Spleen (tissue), 11 donors: ENCODE results near the gene CPT1B. TPM values are rescaled to one million over a fixed set of nuclear protein-coding genes. Genes with fewer than 3 reads are reported as not detected.

Experiments
- DNase-seq: peaks from one replicate; pipeline ENCODE4 v3.0.0-alpha.2; 2020
- H3K27ac ChIP-seq, 8 donors: fragments of 200-600 bp; sonication (generic) in 7 of 8; 1 replicate in 4 of 8; 2 replicates in 4 of 8; pipeline versions ENCODE4 v1.5.0 to v1.8.0; 2016 to 2021; ENCODE audit warnings: inconsistent platforms in 4 of 8, mild to moderate bottlenecking in 4 of 8, moderate library complexity in 1 of 8
- H3K27me3 ChIP-seq, 7 donors: fragments of 200-600 bp; sonication (generic) in 6 of 7; replicated peaks in 1 of 7; 1 replicate in 4 of 7; 2 replicates in 3 of 7; pipeline versions ENCODE4 v1.5.0 to v1.8.0; 2016 to 2021; ENCODE audit warnings: inconsistent platforms in 3 of 7, mild to moderate bottlenecking in 1 of 7
- H3K36me3 ChIP-seq, 6 donors: fragments of 200-600 bp; sonication (generic) in 5 of 6; 1 replicate in 4 of 6; 2 replicates in 2 of 6; pipeline versions ENCODE4 v1.5.0 to v1.8.0; 2016 to 2021; ENCODE audit warnings: inconsistent platforms in 2 of 6
- H3K4me1 ChIP-seq, 6 donors: fragments of 200-600 bp; sonication (generic) in 5 of 6; 1 replicate in 3 of 6; 2 replicates in 3 of 6; pipeline versions ENCODE4 v1.5.0 to v1.8.0; 2016 to 2021; ENCODE audit warnings: inconsistent platforms in 3 of 6
- H3K4me3 ChIP-seq, 8 donors: fragments of 200-600 bp; sonication (generic) in 7 of 8; 1 replicate in 4 of 8; 2 replicates in 4 of 8; pipeline versions ENCODE4 v1.5.0 to v1.8.0; 2016 to 2021; ENCODE audit warnings: inconsistent platforms in 4 of 8, mild to moderate bottlenecking in 4 of 8, moderate library complexity in 2 of 8
- H3K9me3 ChIP-seq, 8 donors: fragments of 200-600 bp; sonication (generic) in 7 of 8; 1 replicate in 4 of 8; 2 replicates in 4 of 8; pipeline versions ENCODE4 v1.5.0 to v1.8.0; 2016 to 2021; ENCODE audit warnings: inconsistent platforms in 4 of 8
- CTCF ChIP-seq, 11 experiments: fragments of 200-600 bp in 7 of 11; fragments of 450-650 bp in 4 of 11; sonication (generic) in 4 of 11; IDR thresholded peaks in 8 of 11; conservative IDR thresholded peaks in 3 of 11; 1 replicate in 7 of 11; 2 replicates in 4 of 11; pipeline versions ENCODE4 v1.4.0 to v1.8.0; 2016 to 2021; ENCODE audit warnings: antibody characterized with exemption in 11 of 11, inconsistent platforms in 4 of 11, mild to moderate bottlenecking in 1 of 11
- POLR2A ChIP-seq, 3 donors: fragments of 450-650 bp; IDR thresholded peaks; one replicate each; pipeline ENCODE4 v1.5.1; 2017; ENCODE audit warnings: antibody characterized with exemption in 3 of 3, mild to moderate bottlenecking in 1 of 3
- POLR2AphosphoS5 ChIP-seq, 3 donors: sonication (generic); formaldehyde crosslinking; IDR thresholded peaks; one replicate each; pipeline ENCODE4 v1.5.1; 2017; ENCODE audit warnings: antibody characterized with exemption in 3 of 3
- WGBS, 5 donors: extraction: QIAGEN DNeasy Blood & Tissue Kit in 3 of 5; methylation state at CpG; one replicate each; pipeline versions ENCODE4 v1.1.5 to v1.1.7; 2013 to 2018; 5-methylcytosine and 5-hydroxymethylcytosine counted together
- intact Hi-C: fragments of 100-400 bp; cut with DNase I; formaldehyde crosslinking; loops from one replicate; pipeline ENCODE4 v1.15.0; 2023; ENCODE audit warnings: low total_unique reads
- polyA plus RNA-seq, 3 donors: library from polyadenylated mRNA; stranded (reverse); fragments of 200-250 nt; gene quantifications; one replicate each; pipeline ENCODE4 v1.2.1, GENCODE V29; 2013
- total RNA-seq, 7 donors: library from RNA; depleted of rRNA in 3 of 7; stranded (reverse); fragments of >200 nt in 3 of 7; fragmentation: NEBNext Ultra II Directional in 4 of 7; extraction: Animal tissue kit (Norgen Biotek cat#: 25700) in 4 of 7; gene quantifications; one replicate each; pipeline versions ENCODE4 v1.1.0 to v1.2.1, GENCODE V29; 2016 to 2021
- donor health status: healthy with polysubstance abuse.
- donor health status: DM: no; HTN: no; CAD: no; lungs with moderate emphysema.
- donor health status: DM: no; HTN: no; CAD: no.
- donor health status: Bipolar disorder and iron deficiency.
- donor health status: healthy.
- donor health status: DM: no; HTN: no; CAD: no.
- donor health status: DM: yes; HTN: yes; CAD: no.

Gene CPT1B
- total and polyA plus RNA-seq, 10 donors = 23.6 to 55.3 (median 34.3) TPM

- H3K36me3 ChIP-seq = peaks cover 0 to 37% (median 15%) of the 10 kb centered on the region in 6 donors
- H3K27ac ChIP-seq = peak overlapping the region; percentile 92 to 100 (median 98)
- peak overlapping the region; percentile 74 to 93 (median 86) for H3K4me3 ChIP-seq
- 5 to 8% (median 6%) methylated on average over 10 to 39 of the region's 39 CpGs for WGBS, 5 donors
- H3K27me3 ChIP-seq = peaks cover 0 to 9% (median 0%) of the 10 kb centered on the region in 7 donors
- no peaks in the 10 kb centered on the region for H3K9me3 ChIP-seq
- no peak for TF ChIP-seq POLR2A (IDR thresholded peaks at IDR 0.05)
- no peak for TF ChIP-seq POLR2AphosphoS5 (IDR thresholded peaks at IDR 0.05)
- no peak for TF ChIP-seq CTCF (IDR thresholded peaks at IDR 0.05 in 8 of 11, conservative IDR thresholded peaks at IDR 0.05 in 3 of 11)
- intact Hi-C loops = no loop called here
- H3K4me1 ChIP-seq = peaks cover 5 to 59% (median 32%) of the 10 kb centered on the region in 6 donors
- DNase-seq = no peak
These were observed 3.8 kb upstream of the CPT1B start for GRCh38 chr22:50581950-50582492.

GRCh38 chr22:50581031-50581949 lies 3.1 kb upstream of the CPT1B start:
- no peak for TF ChIP-seq CTCF (IDR thresholded peaks at IDR 0.05 in 8 of 11, conservative IDR thresholded peaks at IDR 0.05 in 3 of 11)
- no peak for TF ChIP-seq POLR2AphosphoS5 (IDR thresholded peaks at IDR 0.05)
- TF ChIP-seq POLR2A (IDR thresholded peaks at IDR 0.05) = no peak
- Histone ChIP-seq H3K4me3 (peak overlapping the region in 7 of 8 donors; percentile 74 to 93 (median 82)), H3K9me3 (no peaks in the 10 kb centered on the region), H3K4me1 (peaks cover 5 to 59% (median 32%) of the 10 kb centered on the region in 6 donors), H3K36me3 (peaks cover 0 to 45% (median 15%) of the 10 kb centered on the region in 6 donors), H3K27ac (peak overlapping the region in 5 of 8 donors; percentile 96 to 100 (median 99)), H3K27me3 (peaks cover 0 to 9% (median 0%) of the 10 kb centered on the region in 7 donors)
- peak; percentile 83 for DNase-seq
- 80 to 95% (median 91%) methylated on average over 21 to 22 of the region's 22 CpGs for WGBS, 5 donors
- intact Hi-C loops = no loop called here

- H3K4me3 ChIP-seq = no peak overlapping the region
- no peaks in the 10 kb centered on the region for H3K9me3 ChIP-seq
- H3K27me3 ChIP-seq = peaks cover 0 to 9% (median 0%) of the 10 kb centered on the region in 7 donors
- DNase-seq = no peak
- 91 to 99% (median 96%) methylated on average over 4 of the region's 4 CpGs for WGBS, 5 donors
- no peak overlapping the region for H3K27ac ChIP-seq
- intact Hi-C loops = no loop called here
- no peak for TF ChIP-seq POLR2AphosphoS5 (IDR thresholded peaks at IDR 0.05)
- no peak for TF ChIP-seq POLR2A (IDR thresholded peaks at IDR 0.05)
- no peak for TF ChIP-seq CTCF (IDR thresholded peaks at IDR 0.05 in 8 of 11, conservative IDR thresholded peaks at IDR 0.05 in 3 of 11)
- H3K36me3 ChIP-seq = peaks cover 0 to 60% (median 15%) of the 10 kb centered on the region in 6 donors
- H3K4me1 ChIP-seq = peaks cover 5 to 59% (median 32%) of the 10 kb centered on the region in 6 donors
These were observed 1.5 kb upstream of the CPT1B start for GRCh38 chr22:50579752-50580151.
